ENCODE data around the gene SMIM36.
"Not testable (repeated sequence)": the region's sequence is repeated elsewhere in the genome, so short reads cannot be mapped to it uniquely, and the experiment has no call there.

The SMIM36 gene

DNA sequence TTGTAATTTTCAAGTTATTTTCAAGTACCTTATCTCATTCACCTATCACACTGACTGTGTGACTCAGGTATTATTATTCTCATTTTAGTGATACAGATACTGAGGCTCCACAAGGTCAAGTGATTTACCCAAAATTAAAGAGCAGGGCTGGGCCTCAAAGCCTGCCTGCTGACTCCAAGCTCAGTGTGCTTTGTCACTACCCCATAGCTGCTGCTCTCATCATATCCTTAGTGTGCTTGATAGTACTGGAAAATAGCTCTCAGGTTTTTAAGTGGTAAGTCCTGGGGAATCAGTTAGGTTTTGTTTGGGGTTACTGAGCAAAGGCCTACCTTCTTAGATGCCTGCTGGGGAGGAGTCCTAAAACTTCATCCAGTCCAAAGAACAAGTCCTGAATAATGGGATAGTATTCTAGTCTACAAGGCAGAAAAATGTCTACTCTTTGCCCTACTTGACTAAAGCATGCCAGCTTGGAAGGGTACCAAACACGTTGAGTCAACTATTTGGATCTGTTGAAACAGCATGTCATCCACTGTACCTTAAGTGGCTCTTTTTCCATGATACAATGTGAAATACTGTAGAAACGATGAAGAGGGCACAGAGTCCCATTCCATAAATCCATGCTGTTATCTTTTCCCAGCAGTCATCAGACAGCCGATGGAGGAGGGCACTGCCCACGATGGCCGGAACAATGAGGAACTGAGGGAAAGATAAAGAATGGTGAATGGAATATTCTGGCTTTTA, 100.4 kb downstream of the SMIM36 start:
- DNase-seq, result no peak

DNA sequence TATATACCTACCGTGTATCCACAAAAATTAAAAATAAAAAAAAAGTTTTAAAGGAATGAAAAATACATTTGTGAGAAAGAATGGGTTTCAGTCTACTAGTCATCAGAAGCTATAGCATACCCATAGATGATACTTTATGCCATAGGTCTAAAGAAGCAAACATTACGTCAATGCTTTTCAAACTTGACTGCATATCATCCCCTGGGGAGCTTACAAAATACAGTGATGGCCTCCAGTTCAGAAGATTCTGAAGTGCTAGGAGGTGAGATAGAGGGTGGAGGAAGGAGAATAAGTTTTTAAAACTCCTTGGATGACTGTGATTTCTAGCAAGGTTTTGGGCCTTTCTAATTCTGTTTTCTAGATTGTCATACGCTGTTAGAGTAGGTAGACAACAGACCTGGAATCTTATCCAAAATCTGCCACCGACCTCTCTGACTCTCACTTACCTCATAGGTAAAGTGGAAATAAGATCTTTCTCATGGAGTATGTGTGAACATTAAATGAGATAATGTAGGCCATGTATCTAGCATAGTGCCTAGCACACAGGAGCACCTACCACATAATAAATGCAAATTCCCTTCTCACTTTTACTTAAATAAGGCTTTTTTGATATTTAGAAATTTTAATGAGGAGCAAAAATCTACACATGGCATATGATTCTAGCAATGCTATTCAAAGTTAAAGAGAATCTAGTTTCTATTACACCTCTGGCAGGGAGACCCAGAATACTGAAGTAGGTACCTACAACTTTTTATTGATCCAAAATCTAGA, 102.0 kb downstream of the SMIM36 start:
- no peak for DNase-seq

DNA sequence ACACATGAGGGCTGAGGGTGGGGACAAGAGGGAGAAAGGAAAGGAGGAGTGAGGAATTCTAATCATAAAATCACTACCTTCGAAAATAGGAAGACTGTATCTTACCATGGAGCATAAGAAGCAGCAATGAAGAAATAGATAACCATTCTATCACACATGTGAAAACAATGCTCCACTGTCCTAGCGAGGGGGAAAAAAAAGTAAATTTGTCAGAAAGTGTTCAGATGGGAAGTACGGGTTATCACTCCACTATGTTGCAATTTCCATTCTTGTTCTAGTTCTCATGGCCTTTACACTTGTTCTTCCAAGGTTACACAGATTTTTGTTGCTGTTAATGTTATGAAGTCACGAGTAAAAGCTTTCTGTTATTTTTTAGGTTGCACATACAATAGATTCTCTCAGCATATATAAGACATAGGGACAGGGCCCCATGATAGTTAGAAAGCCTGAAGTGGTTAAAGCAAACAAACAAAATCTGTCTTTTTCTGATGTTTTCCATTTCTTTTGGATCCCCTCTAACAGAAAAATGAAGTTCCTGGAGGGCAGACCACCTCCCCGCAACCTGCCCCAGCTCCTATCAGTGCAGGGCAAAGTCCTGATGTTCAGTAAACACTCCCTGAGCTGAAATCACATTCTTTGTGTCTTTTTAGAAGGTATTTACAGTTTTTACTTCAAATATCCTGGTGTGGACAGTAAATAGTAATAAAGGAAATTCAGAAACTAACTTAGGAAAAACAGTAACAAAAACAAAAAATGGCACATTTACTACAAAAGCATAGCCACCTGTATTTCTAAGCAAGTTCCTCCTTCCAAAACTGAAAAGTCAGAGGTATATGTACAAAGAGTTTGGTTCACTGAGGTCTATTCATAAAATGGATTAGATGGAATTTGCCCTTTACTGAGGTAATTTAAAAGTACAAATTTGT, 103.3 kb downstream of the SMIM36 start:
- DNase-seq, result no peak

DNA sequence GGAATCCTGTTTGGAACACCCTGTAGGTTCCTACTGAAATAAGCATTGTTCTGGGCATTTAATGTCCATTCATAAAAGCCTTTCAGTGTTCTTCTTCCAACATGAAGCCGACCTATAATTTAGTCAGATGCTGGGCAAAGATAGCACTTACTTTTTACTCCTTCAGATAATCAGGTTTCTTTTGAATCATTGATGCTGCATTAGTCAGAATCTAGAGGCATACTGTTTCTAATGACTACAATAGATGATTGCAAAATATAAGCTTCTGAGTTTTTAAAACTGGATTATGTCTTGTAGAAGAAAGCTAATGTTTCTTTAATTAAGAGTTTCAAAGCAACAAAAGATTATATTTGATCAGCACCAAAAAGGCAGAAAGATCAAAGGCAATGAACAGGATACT, 105.7 kb downstream of the SMIM36 start:
- DNase-seq, result no peak

DNA sequence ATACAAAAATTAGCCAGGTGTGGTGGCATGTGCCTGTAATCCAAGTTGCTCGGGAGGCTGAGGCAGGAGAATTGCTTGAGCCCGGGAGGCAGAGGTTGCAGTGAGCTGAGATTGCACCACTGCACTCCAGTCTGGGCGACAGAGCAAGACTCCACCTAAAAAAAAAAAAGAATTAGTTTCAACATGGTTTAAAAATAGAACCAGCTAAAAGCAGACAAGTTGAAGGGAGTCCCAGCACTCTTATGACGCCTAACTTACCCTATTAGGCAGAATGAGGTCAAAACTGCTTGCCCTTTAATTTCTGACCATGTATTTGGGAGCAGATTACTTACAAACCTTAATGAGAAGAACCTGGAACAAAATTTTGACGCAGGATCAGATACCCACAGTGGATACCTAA, 107.1 kb downstream of the SMIM36 start:
- not testable (repeated sequence) for DNase-seq

DNA sequence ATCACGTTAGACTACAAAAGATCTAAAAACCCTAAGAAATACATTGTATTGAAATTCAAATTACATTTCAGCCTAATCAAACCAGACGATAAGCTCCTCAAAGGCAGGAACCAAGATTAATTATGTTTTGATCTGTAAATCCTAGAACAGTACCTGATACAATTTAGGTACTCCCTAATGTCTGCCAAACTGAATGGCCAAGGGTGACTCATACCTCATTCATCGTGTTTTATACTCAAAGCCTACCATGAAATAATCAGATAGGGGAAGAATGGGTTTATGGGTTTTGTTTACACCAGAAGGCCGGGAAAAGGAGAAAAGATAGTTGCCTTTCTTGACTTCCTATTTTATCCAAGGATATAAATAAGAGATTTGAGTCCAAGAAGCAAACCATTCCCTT, 108.9 kb downstream of the SMIM36 start:
- DNase-seq, result no peak

Measured in NCI-H345 (cell line).